GM21786 (cell line): Measurements from ENCODE around the gene KIAA1755.

Source experiments
- ATAC-seq: cut with Tn5 transposase; IDR thresholded peaks from one replicate; pipeline ENCODE4 v1.9.1; 2021; ENCODE audit not compliant: unreplicated experiment

KIAA1755 gene

GRCh38 chr20:38242848-38243708 lies 17.5 kb downstream of the KIAA1755 start:
- no peak for ATAC-seq

GRCh38 chr20:38241201-38241600 lies 19.3 kb downstream of the KIAA1755 start:
- ATAC-seq: no peak

DNA sequence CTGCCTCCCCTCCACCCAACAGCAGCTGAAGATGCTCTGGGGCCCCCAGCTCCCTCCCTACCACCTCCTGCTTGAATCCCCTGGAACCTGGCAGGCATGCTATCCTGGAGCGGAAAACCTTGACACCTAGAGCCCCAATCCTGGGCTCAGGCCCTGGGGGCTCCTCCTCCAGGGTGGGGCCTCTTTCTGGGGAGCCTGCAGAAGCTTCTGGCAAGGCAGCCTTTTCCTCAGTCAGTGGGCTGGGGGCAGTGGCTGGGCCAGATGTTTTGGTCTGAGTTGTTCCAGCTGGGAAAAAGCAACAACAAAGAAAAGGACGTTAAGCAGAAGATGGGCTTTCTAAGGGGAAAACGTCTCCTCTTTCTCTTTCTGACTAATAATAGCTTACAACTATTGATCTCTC lies 21.1 kb downstream of the KIAA1755 start:
- no peak for ATAC-seq

DNA sequence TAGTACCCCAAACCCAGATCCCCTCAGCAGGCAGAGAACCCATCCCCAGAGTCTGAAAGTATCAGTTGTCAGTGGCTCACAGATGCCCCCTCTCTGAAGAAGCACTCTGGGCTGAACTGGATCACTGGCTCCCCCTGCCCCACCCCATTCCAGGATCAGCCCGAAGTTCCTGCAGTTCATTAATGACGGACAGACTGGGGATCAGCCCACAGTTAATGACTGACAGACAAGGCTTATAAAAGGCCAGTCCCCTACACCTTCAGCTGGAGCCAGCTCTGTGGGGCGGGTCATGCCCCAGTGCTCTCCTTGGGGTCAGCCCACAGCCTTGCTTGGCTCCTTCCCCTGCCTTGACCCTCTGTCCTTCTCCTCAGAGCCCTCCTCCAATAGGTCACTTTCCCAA lies 21.7 kb downstream of the KIAA1755 start:
- ATAC-seq: no peak

DNA sequence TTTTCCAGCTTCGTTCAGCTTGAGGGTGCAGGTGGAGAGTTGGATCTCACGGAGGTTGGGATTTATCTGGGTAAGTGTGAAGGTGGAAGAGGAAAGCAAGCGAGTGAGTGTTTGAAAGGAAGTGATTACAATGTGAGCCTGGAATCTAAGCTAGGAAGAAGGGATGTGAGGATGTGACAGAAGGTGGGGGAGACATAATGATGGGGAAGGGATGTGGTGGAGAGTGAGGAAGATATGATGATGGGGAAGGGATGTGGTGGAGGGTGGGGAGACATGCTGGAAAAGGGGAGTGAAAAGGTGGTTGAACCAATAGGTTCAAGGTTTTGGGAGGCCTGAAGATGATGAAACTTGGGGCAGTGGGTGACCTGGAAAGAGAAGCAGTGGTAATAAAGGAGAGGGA lies 23.2 kb downstream of the KIAA1755 start:
- no peak for ATAC-seq

DNA sequence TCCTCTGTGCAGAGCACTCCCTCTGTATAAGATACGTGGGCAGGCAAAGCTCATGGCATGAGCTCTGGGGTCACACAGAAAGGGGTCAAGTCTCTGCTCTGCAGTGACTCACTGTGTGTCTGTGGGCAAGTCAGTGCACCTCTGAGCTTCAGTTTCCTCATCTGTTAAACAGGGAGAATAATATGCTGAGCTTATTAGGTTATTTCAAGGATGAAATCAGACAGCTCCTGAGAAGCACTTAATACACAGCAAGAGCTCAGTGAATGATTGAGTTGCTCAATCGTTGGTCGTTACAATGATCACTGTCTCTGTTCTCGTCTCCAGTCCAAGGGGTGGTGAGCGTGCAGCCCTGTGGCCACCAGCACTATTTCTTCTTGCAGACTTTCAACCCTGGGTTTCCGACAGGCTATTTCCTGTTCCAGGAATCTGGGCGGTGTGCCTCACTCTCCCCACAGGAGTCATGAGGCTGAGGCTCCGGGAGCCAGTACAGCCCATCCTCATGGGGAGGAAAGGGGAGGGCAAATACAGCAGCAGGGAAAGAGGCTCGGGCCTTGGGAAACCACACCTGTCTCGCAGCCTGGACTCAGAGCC lies 28.9 kb downstream of the KIAA1755 start:
- no peak for ATAC-seq

- ATAC-seq: no peak
Observed at GRCh38 chr20:38230957-38231526, 29.5 kb downstream of the KIAA1755 start.

GRCh38 chr20:38230253-38230551 lies 30.3 kb downstream of the KIAA1755 start:
- no peak for ATAC-seq

- no peak for ATAC-seq
Observed at GRCh38 chr20:38229376-38230252, 30.9 kb downstream of the KIAA1755 start.

- no peak for ATAC-seq
Observed at GRCh38 chr20:38228436-38228835, 32.1 kb downstream of the KIAA1755 start.

DNA sequence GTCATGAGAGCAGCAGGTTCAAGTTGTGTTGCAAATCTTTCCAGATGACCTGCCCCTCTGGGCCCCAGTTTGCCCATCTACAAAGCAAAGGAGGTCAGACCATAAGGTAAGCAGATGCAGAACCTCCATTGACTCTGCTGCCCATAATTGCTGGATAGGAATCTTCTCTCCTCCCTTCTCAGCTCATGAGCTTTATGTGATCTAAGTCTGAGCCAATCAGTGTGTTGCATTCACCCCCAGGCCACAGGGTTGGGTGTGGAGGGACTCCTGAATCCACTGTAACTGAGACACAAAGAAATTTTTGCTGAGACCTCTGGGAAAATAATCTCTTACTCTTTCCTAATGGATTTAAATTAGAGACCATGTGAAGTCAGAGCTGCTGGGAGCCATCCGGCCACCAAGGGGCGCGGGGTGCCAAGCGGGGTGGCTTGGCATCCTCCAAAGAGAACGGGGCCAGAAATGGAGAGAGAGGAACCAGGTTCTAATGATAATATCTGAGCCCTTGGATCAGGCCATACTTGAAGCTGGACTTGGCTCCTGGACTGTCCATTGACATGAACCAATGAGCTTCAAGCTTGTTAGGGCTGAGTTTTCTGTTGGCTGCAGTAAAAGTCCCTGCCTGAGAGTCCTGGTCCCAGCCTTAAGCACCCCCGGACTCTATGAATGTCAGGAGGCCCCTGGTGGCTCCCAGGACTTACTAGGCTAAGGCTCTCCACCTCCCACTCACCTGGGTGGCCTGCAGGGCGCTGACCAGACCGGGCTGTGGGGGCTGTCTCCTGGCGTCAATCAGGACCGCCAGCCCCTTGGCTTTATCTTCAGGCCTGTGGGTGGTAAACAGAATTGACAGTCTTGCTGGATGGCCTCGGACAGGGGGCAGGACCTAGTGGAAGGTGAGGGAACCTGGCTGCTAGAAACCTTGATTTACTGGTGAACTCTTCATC lies 32.8 kb downstream of the KIAA1755 start:
- ATAC-seq: no peak

- ATAC-seq: no peak
Observed at GRCh38 chr20:38226553-38226952, 34.0 kb downstream of the KIAA1755 start.

DNA sequence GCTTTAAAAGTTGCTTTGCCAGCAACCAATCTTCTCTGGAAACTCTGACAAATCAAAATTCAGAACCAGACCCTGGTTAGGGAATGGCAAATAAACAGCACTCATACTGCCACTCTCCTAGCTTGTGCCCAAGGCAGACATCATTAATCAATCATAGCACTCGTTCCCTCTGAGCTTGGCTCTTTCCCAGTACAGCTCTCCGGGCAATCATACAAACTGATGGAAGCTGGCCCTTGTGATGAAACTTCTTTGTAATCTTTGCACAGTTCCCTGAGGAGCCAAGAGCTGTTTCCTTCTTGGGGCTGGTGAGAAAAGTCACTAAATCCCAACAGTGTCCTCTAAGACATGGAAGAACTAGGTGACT lies 34.7 kb downstream of the KIAA1755 start:
- ATAC-seq: no peak

DNA sequence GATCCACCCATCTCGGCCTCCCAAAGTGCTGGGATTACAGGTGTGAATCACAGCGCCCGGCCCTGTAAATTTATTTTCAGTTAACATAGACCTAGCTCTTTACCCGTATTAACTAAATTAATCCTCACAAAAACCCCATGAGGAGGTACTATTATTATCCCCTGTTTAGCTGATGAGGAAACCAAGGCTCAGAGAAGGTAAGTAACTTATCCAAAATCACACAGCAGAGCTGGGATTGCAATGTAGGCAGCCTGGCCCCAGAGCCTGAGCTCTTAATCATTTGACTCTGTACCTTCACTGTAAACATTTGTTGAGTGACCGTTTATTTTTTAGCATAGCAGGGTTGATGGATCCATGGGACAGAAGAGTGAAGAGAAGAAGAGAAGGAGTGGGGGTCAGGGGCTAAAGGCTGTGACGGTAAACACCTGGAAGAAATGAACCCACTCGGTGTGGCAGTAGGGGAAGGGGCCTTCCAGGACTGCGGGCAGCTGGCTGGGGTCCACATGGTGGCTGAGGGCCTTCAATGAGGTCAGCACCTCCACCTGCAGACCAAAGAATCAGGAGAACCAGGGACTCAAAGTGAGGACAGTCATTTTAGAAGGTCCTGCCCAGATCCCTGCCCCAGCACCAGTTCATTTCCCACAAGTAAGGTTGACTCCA lies 35.2 kb downstream of the KIAA1755 start:
- no peak for ATAC-seq

DNA sequence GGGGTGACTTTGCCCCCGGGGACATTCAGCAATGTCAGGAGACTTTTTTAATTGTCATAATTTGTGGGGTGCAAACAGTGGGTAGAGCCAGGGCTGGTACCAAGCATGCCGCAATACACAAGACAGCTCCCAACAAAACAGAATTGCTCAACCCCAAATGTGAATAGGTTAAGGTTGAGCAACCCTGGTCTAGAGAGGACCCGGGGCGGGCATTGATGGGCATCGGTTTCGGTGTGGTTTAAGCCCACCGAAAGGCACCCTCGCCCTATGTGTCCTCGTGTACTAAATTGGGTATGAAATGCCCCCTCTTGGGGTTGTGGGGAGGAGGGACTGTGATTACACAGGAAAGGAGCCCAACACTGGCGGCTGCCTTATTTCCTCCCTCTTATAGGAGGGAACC lies 36.0 kb downstream of the KIAA1755 start:
- ATAC-seq: no peak

DNA sequence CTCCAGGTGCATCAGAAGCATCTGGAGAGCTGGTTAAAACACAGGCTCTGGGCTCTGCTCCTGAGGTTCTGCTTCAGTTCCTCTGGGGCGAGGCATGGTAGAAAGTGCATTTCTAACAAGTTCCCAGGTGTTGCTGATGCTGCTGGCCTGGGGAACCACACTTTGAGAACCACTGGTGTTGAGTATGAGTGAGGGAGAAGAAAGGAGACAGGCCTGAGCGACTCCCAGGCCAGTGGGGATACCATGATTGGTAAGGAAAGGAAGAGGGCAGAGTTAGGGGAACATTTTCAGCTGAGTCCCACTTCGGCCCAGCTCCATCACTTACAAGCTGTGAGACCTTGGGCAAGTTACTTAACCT lies 36.8 kb downstream of the KIAA1755 start:
- no peak for ATAC-seq

GRCh38 chr20:38222923-38223742 lies 37.4 kb downstream of the KIAA1755 start:
- ATAC-seq: no peak

- ATAC-seq: no peak
Observed at GRCh38 chr20:38222231-38222922, 38.2 kb downstream of the KIAA1755 start.
